DMS53 treated with DMSO at 0.1 percent for 48 hours (cell line): Measurements from ENCODE around the gene ARHGEF28.

Experiments used
- DNase-seq: peaks from one replicate; lab custom pipeline; 2025; ENCODE audit not compliant: unreplicated experiment; lab: John Stamatoyannopoulos, UW

Gene ARHGEF28

DNA sequence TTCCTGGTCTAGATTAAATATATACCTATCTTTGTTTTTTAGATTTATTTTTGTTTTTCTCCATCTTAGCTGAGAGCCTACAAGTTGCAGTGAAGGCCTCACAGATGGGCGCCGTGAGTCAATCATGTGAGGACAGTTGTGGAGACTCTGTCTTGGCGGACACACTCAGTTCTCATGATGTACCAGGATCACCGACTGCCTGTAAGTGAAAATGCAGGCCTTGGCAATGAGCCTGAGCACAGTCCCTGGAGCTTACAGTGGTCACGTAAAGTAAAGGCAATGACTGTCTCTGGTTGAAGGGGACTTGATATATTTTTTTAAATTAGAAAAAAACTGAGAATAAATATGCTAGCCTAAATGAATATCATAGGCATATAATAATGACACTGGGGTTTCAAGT, 271.9 kb downstream of the ARHGEF28 start:
- no peak for DNase-seq

- no peak for DNase-seq
Measured at GRCh38 chr5:73899055-73899454, 273.1 kb downstream of the ARHGEF28 start.

GRCh38 chr5:73899916-73900315, 273.9 kb downstream of the ARHGEF28 start:
- DNase-seq = no peak

GRCh38 chr5:73900566-73900965, 274.6 kb downstream of the ARHGEF28 start:
- DNase-seq = no peak

- no peak for DNase-seq
Measured at GRCh38 chr5:73901043-73901442, 275.0 kb downstream of the ARHGEF28 start.

DNA sequence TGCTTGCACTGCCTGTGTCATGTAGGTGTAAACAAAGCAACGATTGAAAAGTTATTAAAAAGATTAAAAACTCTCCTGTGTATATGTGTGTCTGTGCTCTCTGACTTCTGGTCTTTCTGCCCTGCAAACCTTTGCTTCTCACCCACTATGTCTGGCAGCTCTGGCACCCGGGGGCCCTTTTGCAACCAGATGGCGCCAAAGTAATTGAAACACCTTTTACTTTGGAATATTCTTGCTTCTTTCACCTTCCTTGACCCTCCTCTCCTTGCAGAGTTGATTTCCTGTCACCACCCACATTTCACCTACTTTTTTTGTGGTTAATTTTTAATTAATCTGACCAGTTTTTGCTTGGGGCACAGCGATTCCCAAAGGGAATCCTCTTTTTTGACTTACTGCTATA, 275.5 kb downstream of the ARHGEF28 start:
- DNase-seq = no peak

DNA sequence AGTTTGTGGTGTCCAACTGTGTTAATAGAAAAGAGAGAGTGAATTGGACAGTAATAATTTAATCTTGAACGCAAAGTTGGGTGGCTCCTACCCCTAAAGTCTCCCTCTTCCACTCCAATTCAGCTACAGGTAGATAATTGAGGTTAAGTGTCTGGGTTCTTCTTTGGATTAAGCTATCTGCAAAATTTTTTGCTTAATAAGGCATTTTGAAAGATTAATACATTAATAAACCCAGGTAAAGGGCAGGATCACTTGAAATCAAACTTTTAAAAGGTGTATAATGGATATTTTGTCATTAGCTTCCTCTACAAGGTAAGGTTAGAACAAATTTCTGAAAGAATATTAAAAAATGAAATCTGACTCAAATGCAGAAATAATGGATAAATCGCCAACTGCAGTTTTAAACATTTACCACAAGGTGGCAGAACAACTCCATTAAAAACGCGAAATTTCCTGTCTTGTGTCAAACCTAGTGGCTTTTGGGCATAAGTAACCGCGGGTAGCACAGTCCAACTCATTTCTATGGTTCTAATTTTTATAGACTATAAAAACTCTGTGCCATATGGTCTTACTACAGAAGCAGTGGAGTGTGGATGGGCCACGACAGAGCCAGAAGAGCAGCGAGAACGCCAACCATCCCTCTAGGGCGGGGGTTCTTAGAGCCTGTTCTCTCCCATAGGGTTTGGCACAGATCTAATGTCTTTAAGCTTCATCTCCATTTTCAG, 276.5 kb downstream of the ARHGEF28 start:
- peak; percentile 60 for DNase-seq

DNA sequence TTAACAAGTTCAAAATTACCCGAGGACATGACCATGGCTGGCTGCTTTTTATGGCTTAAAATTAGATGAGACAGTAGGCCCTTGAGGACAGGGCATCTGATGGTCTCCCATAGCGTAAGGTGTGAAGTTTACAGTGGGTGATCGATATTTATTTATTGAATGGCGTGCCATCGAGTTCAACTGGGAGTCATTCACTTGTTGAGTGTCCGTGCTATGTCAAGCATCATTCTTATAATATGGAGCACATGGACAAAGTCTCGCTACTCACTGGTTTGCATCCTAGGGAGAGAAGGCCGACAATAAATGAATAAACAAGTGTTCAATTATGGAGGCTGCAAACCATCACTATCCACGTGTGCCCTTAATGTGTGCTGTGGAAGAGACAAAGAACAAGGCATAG, 277.2 kb downstream of the ARHGEF28 start:
- no peak for DNase-seq

DNA sequence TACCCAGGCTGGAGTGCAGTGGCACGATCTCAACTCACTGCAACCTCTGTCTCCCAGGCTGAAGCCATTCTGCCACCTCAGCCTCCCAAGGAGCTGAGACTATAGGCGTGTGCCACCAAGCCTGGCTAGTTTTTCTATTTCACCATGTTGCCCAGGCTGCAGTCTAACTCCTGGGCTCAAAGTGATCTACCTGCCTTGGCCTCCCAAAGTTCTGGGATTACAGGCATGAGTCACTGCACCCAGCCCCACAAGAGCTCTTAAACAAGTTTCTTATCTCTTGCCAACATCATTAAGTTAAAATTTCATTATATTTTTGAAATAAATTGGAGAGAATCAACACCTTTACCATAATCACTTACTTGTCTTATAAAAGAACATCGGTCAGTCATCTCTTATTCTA, 280.3 kb downstream of the ARHGEF28 start:
- DNase-seq = no peak

DNA sequence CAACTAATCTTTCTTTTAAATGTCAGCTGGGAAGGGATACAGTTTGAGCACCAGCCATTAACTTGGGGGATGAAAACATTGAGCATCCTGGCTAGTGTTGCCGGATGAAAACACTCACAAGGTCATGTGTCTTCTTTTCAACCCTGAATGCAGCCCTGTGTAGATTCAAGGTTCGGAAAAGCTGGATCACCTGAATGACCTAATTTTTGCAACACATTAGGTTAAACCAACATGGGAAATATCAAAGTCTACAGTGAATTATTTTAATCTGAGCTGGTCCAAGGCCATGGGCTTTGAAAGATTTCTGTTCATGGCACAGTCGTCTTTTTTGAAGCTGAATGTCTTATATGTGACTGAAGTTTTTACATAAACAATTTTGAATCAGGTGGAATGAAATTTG, 281.2 kb downstream of the ARHGEF28 start:
- no peak for DNase-seq

- DNase-seq = no peak
Measured at GRCh38 chr5:73908395-73908794, 282.4 kb downstream of the ARHGEF28 start.

DNA sequence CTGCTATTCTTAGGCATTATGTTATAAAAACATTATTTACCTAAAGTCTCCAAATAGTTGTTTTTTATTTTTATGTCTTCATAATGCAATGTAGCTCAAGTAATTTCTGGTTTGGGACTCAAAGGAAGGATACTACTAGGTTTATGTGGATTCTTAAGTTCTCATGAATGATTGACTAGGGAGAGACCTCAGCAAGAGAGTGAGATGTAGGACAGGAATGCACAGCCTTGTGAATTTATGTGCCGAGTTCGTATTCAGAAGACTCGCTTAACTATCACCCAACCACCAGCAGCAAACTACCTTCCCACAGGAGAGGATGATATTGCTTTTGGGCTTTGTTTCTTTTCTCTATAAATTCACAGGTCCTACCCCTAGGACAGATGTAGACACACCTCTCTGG, 282.9 kb downstream of the ARHGEF28 start:
- no peak for DNase-seq

DNA sequence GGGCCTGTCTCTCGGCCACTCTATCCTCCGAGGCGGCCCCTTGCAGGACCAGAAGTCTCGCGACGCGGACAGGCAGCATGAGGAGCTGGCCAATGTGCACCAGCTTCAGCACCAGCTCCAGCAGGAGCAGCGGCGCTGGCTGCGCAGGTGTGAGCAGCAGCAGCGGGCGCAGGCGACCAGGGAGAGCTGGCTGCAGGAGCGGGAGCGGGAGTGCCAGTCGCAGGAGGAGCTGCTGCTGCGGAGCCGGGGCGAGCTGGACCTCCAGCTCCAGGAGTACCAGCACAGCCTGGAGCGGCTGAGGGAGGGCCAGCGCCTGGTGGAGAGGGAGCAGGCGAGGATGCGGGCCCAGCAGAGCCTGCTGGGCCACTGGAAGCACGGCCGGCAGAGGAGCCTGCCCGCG, 283.5 kb downstream of the ARHGEF28 start:
- DNase-seq = no peak

DNA sequence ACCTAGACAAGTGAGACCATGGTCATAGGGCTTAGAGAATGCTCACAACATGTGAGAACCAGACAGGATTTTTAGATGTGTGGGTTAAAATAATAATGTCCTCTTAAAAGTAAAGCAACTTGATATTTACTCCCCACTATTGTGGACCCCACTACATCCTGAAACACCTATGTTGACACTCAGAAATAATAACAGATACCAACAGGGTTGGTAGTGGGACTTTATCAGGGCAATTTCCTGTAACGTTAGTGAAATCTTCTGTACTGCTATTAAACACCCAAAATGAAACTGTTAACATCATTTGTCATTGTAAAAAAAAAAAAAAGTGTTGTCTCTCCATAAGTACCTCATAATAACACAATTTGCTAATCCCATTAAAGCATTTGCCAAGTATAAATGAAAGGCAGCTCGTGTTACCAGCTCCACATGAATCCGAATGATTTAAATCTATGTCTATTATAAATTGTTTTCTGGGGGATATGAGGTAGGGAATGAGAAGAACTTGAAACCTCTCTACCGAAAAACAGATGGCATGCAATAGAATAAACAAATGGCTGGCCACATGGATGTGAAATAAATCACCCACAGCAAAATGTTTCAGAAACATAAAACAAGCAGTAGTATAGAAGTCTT, 285.9 kb downstream of the ARHGEF28 start:
- DNase-seq = no peak

DNA sequence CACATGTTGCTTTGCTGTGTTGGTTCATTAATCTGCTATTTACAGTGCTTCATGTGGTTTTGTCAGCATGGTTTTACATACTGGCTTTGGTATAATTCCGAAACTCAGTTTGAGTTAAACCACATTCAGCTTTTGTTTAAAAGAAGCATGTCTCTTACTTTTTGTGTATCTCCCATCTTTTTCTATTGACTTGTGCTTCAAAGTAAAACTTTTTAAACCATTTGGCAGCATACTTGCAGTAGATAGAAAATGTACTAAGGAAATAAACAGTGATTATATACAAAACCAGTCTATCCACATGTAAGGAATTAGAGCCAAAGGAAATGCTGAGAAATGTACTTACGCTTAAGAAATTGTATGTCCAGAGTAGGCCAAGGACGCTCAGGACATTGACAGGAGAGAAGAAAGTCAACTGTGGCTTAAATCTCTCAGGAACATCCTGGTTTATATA, 286.9 kb downstream of the ARHGEF28 start:
- DNase-seq = no peak

GRCh38 chr5:73913971-73914370, 288.0 kb downstream of the ARHGEF28 start:
- DNase-seq = no peak

DNA sequence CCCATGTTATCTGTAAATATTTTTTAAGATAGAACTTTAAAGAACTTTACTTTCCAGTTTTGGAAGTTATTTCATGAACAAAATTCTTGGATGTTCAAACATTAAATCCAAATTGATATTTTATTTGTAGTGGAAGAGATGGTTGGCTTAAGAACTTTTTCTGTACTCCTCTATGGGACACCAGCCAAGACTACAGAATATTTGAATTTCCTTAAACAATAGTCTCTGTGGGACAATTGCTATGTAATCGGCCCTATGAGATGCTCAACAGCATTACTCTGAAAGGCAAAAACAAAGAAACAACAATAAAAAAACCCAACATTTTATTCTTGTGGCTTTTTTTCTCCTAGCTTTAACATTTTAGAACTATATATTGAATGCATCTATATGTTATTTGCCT, 289.3 kb downstream of the ARHGEF28 start:
- DNase-seq = no peak

GRCh38 chr5:73917433-73917832, 291.4 kb downstream of the ARHGEF28 start:
- no peak for DNase-seq

DNA sequence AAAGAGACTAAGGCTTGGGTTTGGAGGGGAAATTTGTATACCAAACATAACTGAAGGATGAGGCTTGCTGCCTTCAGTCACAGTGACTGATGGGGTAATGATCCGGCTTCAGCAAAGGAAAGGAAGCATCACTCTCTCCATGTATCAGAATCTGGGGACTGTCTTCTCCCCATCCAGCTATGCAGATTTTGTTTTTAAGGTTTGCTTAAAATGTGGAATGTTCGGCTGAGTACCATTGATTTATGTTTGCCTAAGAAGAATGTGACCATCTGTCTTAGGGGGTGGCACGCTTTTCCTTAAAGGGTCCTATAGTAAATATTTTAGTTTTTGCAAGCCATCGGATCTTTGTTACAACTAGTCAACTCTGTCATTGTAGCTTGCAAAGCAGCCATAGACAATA, 291.9 kb downstream of the ARHGEF28 start:
- no peak for DNase-seq

GRCh38 chr5:73918791-73919221, 292.8 kb downstream of the ARHGEF28 start:
- no peak for DNase-seq

DNA sequence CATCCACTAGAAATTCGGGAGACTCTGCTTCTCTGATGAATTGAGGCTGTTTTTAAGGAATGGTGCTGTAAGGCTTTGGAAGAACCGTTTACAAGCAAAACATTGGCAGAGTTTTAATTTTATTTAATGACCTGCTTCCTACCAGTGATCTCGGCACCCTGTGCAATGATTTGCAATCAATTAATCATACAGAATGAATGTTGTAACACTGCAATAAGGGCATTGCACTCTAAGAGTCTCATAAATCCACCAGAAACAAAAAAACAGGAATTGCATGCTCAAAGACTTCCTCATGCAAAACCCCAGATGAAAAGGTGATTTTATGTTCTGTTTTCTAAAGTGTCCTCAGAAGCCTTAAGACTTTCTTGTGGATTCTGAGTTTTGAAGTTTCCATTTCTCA, 295.7 kb downstream of the ARHGEF28 start:
- DNase-seq = no peak

DNA sequence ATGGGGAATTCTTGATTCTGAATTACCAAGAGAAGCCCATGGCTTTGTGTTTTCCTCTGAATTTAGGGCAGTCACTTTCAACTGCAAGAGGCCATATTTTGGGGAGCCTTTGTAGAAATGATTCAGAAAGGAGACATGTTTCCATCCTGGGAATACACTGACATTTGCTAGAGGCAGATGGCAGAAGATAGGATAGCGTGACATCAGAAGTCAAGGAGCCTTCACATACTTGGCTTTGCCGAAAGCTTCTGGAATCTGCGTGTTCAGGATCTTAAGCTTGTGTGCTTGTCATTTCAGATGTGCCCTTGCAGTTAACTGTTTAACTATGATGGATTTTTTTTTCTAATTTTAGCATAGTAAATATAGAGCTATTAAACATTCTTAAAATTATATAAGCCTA, 296.2 kb downstream of the ARHGEF28 start:
- no peak for DNase-seq
